Measurements from ENCODE around the gene CYP46A1.

Gene CYP46A1

GRCh38 chr14:99718031-99718810 is 34.1 kb downstream of the CYP46A1 start:
- DNase-seq = no peak

DNA sequence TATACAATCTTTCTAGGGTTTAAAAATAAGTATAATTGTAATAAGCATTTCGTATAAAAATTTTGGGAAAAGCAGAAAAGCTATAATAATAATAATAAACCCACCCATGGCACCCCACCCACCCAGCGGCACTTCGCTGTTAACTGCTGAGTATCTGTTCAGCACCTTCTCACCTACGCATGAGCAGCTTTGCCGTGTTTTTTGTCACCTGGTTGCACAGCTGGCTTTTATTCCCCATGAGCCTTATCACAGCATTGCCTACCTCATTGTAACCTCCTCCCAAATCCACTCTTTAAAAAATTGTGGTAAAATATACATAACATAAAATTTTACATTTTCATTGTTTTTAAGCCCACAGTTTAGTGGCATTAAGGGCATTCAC is 34.7 kb downstream of the CYP46A1 start:
- DNase-seq = no peak

DNA sequence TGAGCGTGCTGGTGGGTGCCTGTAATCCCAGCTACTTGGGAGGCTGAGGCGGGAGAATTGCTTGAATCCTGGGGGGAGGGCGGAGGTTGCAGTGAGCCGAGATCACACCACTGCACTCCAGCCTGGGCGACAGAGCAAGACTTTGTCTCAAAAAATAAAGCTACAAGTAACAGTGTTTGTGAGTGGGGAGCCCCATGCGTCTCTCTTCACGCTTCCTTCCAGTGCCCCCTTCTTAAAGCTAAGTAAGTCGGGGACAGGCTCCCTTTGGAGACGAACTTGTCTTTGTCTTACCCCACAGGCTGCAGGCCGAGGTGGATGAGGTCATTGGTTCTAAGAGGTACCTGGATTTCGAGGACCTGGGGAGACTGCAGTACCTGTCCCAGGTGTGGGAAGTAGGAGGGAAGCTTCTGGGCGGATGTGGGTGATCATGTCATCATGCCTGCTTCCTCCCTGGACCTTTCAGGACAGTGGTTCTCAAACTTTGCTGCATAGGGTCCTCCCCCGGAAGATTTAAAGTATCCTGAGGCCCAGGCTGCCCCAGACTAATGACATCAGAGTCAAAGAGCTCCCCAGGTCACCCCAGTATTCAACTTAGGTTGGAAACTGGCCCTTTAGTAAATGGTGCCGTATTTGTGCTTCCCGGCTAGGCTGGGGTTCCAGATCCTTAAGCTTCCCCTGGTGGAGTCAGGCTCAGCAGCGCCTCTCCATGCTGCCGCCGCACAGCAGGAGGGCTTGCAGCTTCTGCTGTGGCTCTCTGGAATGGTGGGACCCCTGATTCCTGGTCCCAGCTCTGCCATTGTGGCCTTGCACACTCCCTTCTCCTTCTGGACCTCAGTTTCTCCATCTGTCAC is 37.1 kb downstream of the CYP46A1 start:
- DNase-seq = no peak

- no peak for DNase-seq
Observed at GRCh38 chr14:99721792-99722516, 37.9 kb downstream of the CYP46A1 start.

DNA sequence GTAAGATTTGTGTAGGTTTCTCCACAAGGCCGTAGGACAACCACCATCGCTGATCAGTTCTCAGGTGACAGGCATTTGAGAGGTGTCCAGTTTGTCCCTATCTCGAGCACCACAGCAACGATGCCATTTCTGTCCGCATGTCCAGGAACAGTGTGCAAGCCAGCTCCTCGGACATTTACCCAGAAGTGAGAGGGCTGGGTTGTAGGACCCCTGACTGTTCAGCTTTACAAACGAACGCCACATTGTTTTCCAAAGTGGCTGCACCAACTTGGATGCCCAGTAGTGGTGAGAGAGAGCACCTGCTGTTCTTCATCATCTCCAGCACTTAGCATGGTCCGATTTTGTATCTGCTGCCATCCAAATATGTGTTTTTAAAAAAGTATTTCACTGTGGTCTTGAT is 38.6 kb downstream of the CYP46A1 start:
- DNase-seq = no peak

DNA sequence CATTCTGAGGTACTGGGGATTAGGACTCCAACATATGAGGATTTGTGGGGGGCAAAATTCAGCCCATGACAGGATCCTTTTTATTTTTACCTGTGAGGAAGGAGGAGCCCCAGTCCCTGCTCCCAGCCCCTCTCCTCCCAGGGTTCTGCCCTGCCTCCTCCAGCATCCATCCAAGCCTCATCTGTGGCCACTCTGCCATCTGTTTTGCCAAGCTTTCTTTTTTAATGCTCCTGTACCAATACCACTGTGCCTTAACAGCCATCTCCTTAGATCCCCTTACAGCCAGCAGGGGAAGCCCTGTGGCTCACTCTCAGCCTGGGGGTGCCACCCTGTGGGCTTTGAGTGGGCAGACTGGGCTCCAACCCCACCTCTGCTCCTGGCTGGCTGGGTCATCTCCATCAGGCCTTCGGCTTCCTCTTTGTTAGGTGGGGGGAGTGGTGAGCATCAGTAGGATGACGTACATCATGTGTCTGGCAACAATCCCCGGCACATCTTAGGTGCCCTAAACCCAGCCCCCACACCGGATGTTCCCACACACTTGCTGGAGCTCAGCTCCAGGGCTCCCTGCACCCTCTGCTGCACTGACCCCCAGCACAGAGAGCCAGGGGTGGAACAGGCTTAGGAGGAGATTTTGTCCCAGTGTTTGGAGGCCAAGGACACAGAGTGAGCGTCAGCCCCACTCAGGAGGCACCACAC is 40.2 kb downstream of the CYP46A1 start:
- DNase-seq = no peak

DNA sequence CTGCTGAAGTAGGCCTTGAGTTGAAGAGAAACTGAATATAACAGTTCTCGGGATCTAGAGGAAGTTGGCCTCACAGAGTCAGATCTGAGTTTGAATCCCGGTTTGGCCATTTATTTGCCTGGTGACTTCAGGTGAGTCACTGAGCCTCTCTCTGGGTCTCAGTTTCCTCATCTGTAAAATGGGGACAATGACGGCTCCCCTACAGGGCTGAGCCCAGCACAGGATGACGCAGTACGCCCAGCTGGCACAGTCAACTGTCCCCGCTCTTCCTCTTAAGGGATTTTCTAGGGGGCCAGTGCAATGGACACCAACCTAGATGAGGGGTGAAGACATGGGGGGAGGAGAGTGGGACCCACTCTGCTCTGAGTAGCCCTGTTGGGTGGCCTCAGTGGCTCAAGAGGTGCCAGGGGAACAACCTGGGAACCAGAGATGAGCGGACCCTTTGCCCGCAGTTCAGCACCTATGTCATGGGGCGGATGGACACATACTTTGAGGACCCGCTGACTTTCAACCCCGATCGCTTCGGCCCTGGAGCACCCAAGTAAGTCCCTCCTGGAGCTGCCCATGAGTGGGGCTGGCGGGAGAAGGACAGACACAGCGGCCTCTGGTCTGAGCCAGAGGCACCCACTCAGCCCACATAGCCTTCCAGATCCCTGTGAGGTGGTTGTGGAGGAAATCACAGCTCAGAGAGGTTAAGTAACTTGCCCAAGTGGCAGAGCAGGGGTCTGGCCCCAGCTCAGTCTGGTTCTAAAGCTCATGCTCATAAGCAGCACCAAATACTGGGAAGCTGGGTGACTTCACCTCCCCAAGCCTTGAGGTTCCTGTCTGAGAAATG is 41.1 kb downstream of the CYP46A1 start:
- no peak for DNase-seq

- no peak for DNase-seq
Observed at GRCh38 chr14:99725774-99726537, 41.9 kb downstream of the CYP46A1 start.

- no peak for DNase-seq
Observed at GRCh38 chr14:99726538-99727095, 42.5 kb downstream of the CYP46A1 start.

DNA sequence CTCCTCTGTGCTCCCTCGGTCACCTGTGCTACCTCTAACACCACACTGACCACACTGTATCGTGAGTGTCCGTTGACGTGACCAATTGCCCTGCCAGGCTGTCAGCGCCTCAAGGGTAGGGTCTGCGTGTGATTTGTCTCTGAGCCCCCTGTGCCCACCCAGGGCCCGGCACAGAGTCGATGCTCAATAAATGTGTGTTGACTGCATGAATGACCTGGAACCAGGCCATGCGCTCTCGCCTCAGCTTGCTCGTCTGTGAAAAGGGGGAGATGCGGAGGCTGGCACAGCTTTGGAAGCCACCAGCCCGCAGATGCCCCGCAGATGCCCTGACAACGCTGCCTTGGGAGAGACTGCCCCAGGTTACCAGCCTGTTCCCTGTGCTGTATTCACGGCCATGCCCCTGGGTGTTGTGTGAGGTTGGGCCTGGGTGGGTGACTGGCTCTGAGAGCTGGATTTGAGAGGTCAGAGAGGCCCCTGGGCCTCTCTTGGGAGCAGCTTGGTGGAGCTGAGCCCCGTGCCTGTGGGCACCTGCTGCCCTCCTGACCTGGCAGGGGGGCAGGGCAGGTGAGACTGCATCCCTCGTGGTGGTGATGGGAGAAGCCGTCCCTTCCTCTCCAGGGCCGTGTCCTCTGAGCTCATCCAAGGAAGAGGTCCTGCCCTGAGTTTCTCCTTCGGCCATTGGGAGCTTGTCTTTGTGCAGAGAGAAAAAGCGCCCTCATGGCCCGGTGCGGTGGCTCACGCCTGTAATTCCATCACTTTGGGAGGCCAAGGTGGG is 43.2 kb downstream of the CYP46A1 start:
- no peak for DNase-seq

- no peak for DNase-seq
Observed at GRCh38 chr14:99728231-99728920, 44.3 kb downstream of the CYP46A1 start.

GRCh38 chr14:99728981-99729451 is 44.9 kb downstream of the CYP46A1 start:
- DNase-seq = no peak

GRCh38 chr14:99729991-99730875 is 46.1 kb downstream of the CYP46A1 start:
- DNase-seq = peak; percentile 14 to 58

DNA sequence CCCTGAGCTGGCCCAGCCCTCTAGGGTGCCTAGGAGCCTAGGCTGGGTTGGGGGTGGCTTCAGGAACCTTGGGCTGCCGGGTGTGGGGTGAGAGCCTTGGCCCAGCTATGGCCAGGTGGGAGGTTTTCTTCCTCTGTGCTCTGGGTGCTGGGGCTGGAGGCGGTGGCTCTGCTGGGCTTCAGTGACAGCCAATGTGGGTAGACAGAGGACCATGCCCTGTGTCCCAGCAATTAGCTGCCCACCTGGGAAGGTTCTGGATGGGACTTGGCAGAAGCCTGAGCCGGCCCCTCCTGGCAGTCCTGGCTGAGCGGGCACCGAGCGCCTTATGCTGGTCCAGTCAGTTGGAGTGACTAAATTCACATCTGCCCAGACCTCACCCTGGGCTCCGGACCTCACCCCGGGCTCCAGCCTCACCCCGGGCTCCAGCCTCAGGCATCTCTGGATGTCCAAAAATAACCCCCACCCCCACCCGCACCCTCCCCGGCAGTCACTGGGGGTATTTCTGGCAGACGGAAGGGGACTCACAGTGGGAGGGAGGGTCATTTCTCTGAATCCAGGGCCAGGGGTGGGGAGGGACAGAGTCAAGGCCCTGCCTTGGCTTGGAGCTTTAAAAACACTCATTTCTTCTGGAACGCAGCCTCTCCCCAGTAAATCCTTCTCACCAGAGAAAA is 46.9 kb downstream of the CYP46A1 start:
- no peak for DNase-seq

DNA sequence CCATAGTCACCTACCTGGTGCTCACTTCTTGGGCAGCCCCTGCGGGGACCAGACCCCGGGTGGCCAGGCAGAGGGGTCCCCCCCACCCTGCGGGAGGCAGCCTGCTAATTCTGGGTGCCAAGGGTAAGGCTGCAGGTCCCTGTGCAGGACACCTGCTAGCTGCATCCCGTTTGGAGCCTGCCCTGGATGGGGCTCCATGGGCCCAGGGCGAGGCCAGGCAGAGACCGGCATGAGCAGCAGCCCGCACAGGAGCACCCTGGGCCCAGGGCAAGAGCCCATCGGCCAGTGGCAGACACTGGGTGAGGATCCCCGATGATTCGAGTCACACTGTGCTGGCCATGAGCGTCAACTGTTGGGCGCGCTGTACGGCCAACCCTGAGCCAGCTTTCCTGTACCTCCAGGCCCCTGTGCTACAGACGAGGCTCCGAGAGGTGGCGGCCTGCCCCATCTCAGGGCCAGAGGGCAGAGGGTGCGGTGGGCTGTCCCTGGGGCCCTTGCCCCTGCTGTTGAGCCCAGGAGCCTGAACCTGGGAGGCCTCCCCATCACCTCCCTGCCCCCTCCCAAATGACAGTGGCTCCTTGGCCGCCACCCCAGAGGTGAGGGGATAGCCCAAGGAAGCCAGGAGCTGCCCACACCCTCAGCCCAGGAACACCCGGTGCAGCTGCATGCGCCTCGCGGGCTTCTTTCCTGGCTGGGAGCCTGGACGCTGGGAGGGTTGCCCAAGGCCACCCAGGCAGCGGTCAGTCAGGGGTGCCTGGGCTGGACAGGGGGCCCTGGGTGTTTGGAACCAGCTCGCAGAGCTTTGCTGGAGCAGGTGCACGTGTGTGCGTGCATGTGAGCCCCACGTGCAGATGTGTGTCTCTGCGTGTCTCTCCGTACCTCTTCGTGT is 47.7 kb downstream of the CYP46A1 start:
- no peak for DNase-seq

GRCh38 chr14:99732436-99733210 is 48.5 kb downstream of the CYP46A1 start:
- no peak for DNase-seq
